ENCODE measurements around the gene PRELID3B. TPM values are rescaled to one million over a fixed set of nuclear protein-coding genes. Genes with fewer than 3 reads are reported as not detected.
A peak's percentile ranks its signal among the peaks of the same experiment; 100 is the strongest.
"Not testable (repeated sequence)": the region's sequence is repeated elsewhere in the genome, so short reads cannot be mapped to it uniquely, and the experiment has no call there.

The PRELID3B gene
- total RNA-seq, 8 experiments from 2014 or later = 40.1 to 81.9 (median 63.3) TPM

GRCh38 chr20:59046862-59047261 is 4.3 kb upstream of the PRELID3B start:
- in situ Hi-C loops (cut with MboI; ENCODE audit: low pct_unique_long_range_greater_than_20kb in 2 of 9, low sequenced_read_pairs in 9 of 9, unreplicated experiment in 9 of 9) = loop anchor here in 1 of 9 experiments (25.0 kb wide), 1 partner anchor 160 kb away; no protein-coding TSS in a partner anchor
- 80 to 100% (median 96%) methylated on average over 1 to 3 of the region's 3 CpGs; no CpG with 5 or more reads in 1 of the 10 experiments for WGBS, 10 experiments

GRCh38 chr20:59044796-59045195 is 2.2 kb upstream of the PRELID3B start:
- WGBS, 10 experiments = 20 to 100% (median 100%) methylated on average over 1 to 3 of the region's 3 CpGs; no CpG with 5 or more reads in 5 of the 10 experiments
- Histone ChIP-seq H3K27ac (no peak overlapping the region), H3K4me3 (no peak overlapping the region), H3K4me1 (replicated peaks in 1 of 2) (peaks cover 18% of the 10 kb centered on the region in 2 donors)
- ATAC-seq (replicated peaks in 6 of 8) = no peak
- in situ Hi-C loops (cut with MboI; ENCODE audit: low pct_unique_long_range_greater_than_20kb in 2 of 9, low sequenced_read_pairs in 9 of 9, unreplicated experiment in 9 of 9) = loop anchor here in 1 of 9 experiments (25.0 kb wide), 1 partner anchor 157 kb away; no protein-coding TSS in a partner anchor

More at GRCh38 chr20:59046862-59047261, 4.3 kb upstream of the PRELID3B start:
- peaks cover under 1 to 10% of the 10 kb centered on the region in 2 donors for H3K4me1 ChIP-seq (replicated peaks in 1 of 2)
- no peak overlapping the region for H3K27ac ChIP-seq
- no peak for ATAC-seq (replicated peaks in 6 of 8)
- H3K4me3 ChIP-seq = no peak overlapping the region

- no peak for ATAC-seq (replicated peaks in 6 of 8)
- 80 to 100% (median 93%) methylated on average over 1 to 3 of the region's 3 CpGs; no CpG with 5 or more reads in 2 of the 10 experiments for WGBS, 10 experiments
- in situ Hi-C loops (cut with MboI; ENCODE audit: low pct_unique_long_range_greater_than_20kb in 2 of 9, low sequenced_read_pairs in 9 of 9, unreplicated experiment in 9 of 9) = loop anchor here in 1 of 9 experiments (25.0 kb wide), 1 partner anchor 157 kb away; no protein-coding TSS in a partner anchor
- H3K4me1 ChIP-seq (replicated peaks in 1 of 2) = peaks cover 18 to 23% of the 10 kb centered on the region in 2 donors
- no peak overlapping the region for H3K4me3 ChIP-seq
- no peak overlapping the region for H3K27ac ChIP-seq
These were observed 1.7 kb upstream of the PRELID3B start for GRCh38 chr20:59044295-59044694.

- Histone ChIP-seq H3K27ac (no peak overlapping the region), H3K4me3 (no peak overlapping the region), H3K4me1 (replicated peaks in 1 of 2) (peaks cover 18 to 27% of the 10 kb centered on the region in 2 donors)
- ATAC-seq (replicated peaks in 6 of 8) = no peak
- 0 to 100% (median 78%) methylated on average over 2 to 3 of the region's 3 CpGs for WGBS, 10 experiments
- in situ Hi-C loops (cut with MboI; ENCODE audit: low pct_unique_long_range_greater_than_20kb in 2 of 9, low sequenced_read_pairs in 9 of 9, unreplicated experiment in 9 of 9) = loop anchor here in 1 of 9 experiments (25.0 kb wide), 1 partner anchor 156 kb away; no protein-coding TSS in a partner anchor
These were observed 1.1 kb upstream of the PRELID3B start for GRCh38 chr20:59043698-59044097.

- peak; percentile 93 to 98 (median 97) for ATAC-seq (replicated peaks in 6 of 8)
- Histone ChIP-seq H3K4me3 (peak overlapping the region; percentile 43 to 68 (median 53)), H3K4me1 (replicated peaks in 1 of 2) (peaks cover 18 to 34% of the 10 kb centered on the region in 2 donors), H3K27ac (peak overlapping the region in 1 of 2 donors; percentile 77)
- in situ Hi-C loops (cut with MboI; ENCODE audit: low pct_unique_long_range_greater_than_20kb in 2 of 9, low sequenced_read_pairs in 9 of 9, unreplicated experiment in 9 of 9) = loop anchor here in 1 of 9 experiments (25.0 kb wide), 1 partner anchor 156 kb away; no protein-coding TSS in a partner anchor
- 33 to 89% (median 79%) methylated on average over 1 to 19 of the region's 66 CpGs; no CpG with 5 or more reads in 2 of the 10 experiments for WGBS, 10 experiments
These were observed 428 bp upstream of the PRELID3B start for GRCh38 chr20:59042796-59043631.

GRCh38 chr20:59041487-59041886 is 1.1 kb downstream of the PRELID3B start:
- not testable (repeated sequence) for ATAC-seq (replicated peaks in 6 of 8); H3K27ac ChIP-seq
- H3K4me1 ChIP-seq (replicated peaks in 1 of 2) = peaks cover 25 to 43% of the 10 kb centered on the region in 2 donors
- H3K4me3 ChIP-seq = peak overlapping the region; percentile 43 to 68 (median 53)
- 72 to 100% (median 88%) methylated on average over 1 to 15 of the region's 16 CpGs; no CpG with 5 or more reads in 1 of the 10 experiments for WGBS, 10 experiments
- in situ Hi-C loops (cut with MboI; ENCODE audit: low pct_unique_long_range_greater_than_20kb in 2 of 9, low sequenced_read_pairs in 9 of 9, unreplicated experiment in 9 of 9) = loop anchor here in 1 of 9 experiments (25.0 kb wide), 1 partner anchor 154 kb away; no protein-coding TSS in a partner anchor

- 87 to 100% (median 94%) methylated on average over 3 to 5 of the region's 5 CpGs; no CpG with 5 or more reads in 1 of the 10 experiments for WGBS, 10 experiments
- Histone ChIP-seq H3K4me3 (no peak overlapping the region), H3K4me1 (replicated peaks in 1 of 2) (peaks cover 25 to 43% of the 10 kb centered on the region in 2 donors), H3K27ac (no peak overlapping the region)
- no peak for ATAC-seq (replicated peaks in 6 of 8)
- in situ Hi-C loops (cut with MboI; ENCODE audit: low pct_unique_long_range_greater_than_20kb in 2 of 9, low sequenced_read_pairs in 9 of 9, unreplicated experiment in 9 of 9) = loop anchor here in 1 of 9 experiments (25.0 kb wide), 1 partner anchor 153 kb away; no protein-coding TSS in a partner anchor
These were observed 1.9 kb downstream of the PRELID3B start for GRCh38 chr20:59040667-59041066.

- Histone ChIP-seq H3K4me3 (no peak overlapping the region), H3K27ac (no peak overlapping the region), H3K4me1 (replicated peaks in 1 of 2) (peaks cover 25 to 43% of the 10 kb centered on the region in 2 donors)
- in situ Hi-C loops (cut with MboI; ENCODE audit: low pct_unique_long_range_greater_than_20kb in 2 of 9, low sequenced_read_pairs in 9 of 9, unreplicated experiment in 9 of 9) = loop anchor here in 1 of 9 experiments (25.0 kb wide), 1 partner anchor 152 kb away; no protein-coding TSS in a partner anchor
- ATAC-seq (replicated peaks in 6 of 8) = no peak
- whole genome bisulfite sequencing, 10 experiments = 80 to 100% (median 92%) methylated on average over 1 of the region's 1 CpG; no CpG with 5 or more reads in 4 of the 10 experiments
These were observed 3.4 kb downstream of the PRELID3B start for GRCh38 chr20:59039233-59039632.

GRCh38 chr20:59037386-59037785 is 5.2 kb downstream of the PRELID3B start:
- ATAC-seq (replicated peaks in 6 of 8) = no peak
- in situ Hi-C loops (cut with MboI; ENCODE audit: low pct_unique_long_range_greater_than_20kb in 2 of 9, low sequenced_read_pairs in 9 of 9, unreplicated experiment in 9 of 9) = loop anchor here in 1 of 9 experiments (25.0 kb wide), 1 partner anchor 150 kb away; no protein-coding TSS in a partner anchor
- H3K4me1 ChIP-seq (replicated peaks in 1 of 2) = peaks cover 19 to 47% of the 10 kb centered on the region in 2 donors
- 60 to 98% (median 86%) methylated on average over 2 to 9 of the region's 12 CpGs; no CpG with 5 or more reads in 2 of the 10 experiments for WGBS, 10 experiments
- no peak overlapping the region for H3K4me3 ChIP-seq
- H3K27ac ChIP-seq = no peak overlapping the region

GRCh38 chr20:59035381-59035780 is 7.2 kb downstream of the PRELID3B start:
- Histone ChIP-seq H3K4me3 (no peak overlapping the region), H3K27ac (no peak overlapping the region), H3K4me1 (replicated peaks in 1 of 2) (peaks cover 11 to 44% of the 10 kb centered on the region in 2 donors)
- WGBS, 10 experiments = 84 to 100% (median 100%) methylated on average over 1 to 3 of the region's 3 CpGs; no CpG with 5 or more reads in 3 of the 10 experiments
- no peak for ATAC-seq (replicated peaks in 6 of 8)
- in situ Hi-C loops (cut with MboI; ENCODE audit: low pct_unique_long_range_greater_than_20kb in 2 of 9, low sequenced_read_pairs in 9 of 9, unreplicated experiment in 9 of 9) = loop anchor here in 1 of 9 experiments (25.0 kb wide), 1 partner anchor 148 kb away; no protein-coding TSS in a partner anchor

- in situ Hi-C loops (cut with MboI; ENCODE audit: low pct_unique_long_range_greater_than_20kb in 2 of 9, low sequenced_read_pairs in 9 of 9, unreplicated experiment in 9 of 9) = loop anchor here in 1 of 9 experiments (25.0 kb wide), 1 partner anchor 146 kb away; no protein-coding TSS in a partner anchor
- ATAC-seq (replicated peaks in 6 of 8) = no peak
These were observed 8.9 kb downstream of the PRELID3B start for GRCh38 chr20:59033616-59034165.

GRCh38 chr20:59033093-59033492 is 9.5 kb downstream of the PRELID3B start:
- H3K27ac ChIP-seq = peak overlapping the region in 1 of 2 donors; percentile 61
- ATAC-seq (replicated peaks in 6 of 8) = no peak
- peak overlapping the region; percentile 79 to 96 (median 82) for H3K4me3 ChIP-seq
- H3K4me1 ChIP-seq (replicated peaks in 1 of 2) = peaks cover 20 to 46% of the 10 kb centered on the region in 2 donors
- in situ Hi-C loops (cut with MboI; ENCODE audit: low pct_unique_long_range_greater_than_20kb in 2 of 9, low sequenced_read_pairs in 9 of 9, unreplicated experiment in 9 of 9) = loop anchor here in 1 of 9 experiments (25.0 kb wide), 1 partner anchor 146 kb away; no protein-coding TSS in a partner anchor
- WGBS, 10 experiments = 83 to 100% (median 100%) methylated on average over 1 of the region's 1 CpG; no CpG with 5 or more reads in 1 of the 10 experiments

More at GRCh38 chr20:59033616-59034165, 8.9 kb downstream of the PRELID3B start:
- Histone ChIP-seq H3K4me3 (no peak overlapping the region), H3K27ac (no peak overlapping the region), H3K4me1 (replicated peaks in 1 of 2) (peaks cover 15 to 46% of the 10 kb centered on the region in 2 donors)
- WGBS, 10 experiments = 50 to 100% (median 75%) methylated on average over 1 of the region's 2 CpGs; no CpG with 5 or more reads in 4 of the 10 experiments

Measured in motor neuron (in vitro differentiated cells).